ENCODE results near the gene PDZD7. TPM values are rescaled to one million over a fixed set of nuclear protein-coding genes. Genes with fewer than 3 reads are reported as not detected.

PDZD7 gene
- total and polyA plus RNA-seq, 9 of the 15 experiments (the other 6 are each of a cell fraction or from before 2014, with no cell fraction given) = 0.04 to 0.24 (median 0.08) TPM; not detected in 3

DNA sequence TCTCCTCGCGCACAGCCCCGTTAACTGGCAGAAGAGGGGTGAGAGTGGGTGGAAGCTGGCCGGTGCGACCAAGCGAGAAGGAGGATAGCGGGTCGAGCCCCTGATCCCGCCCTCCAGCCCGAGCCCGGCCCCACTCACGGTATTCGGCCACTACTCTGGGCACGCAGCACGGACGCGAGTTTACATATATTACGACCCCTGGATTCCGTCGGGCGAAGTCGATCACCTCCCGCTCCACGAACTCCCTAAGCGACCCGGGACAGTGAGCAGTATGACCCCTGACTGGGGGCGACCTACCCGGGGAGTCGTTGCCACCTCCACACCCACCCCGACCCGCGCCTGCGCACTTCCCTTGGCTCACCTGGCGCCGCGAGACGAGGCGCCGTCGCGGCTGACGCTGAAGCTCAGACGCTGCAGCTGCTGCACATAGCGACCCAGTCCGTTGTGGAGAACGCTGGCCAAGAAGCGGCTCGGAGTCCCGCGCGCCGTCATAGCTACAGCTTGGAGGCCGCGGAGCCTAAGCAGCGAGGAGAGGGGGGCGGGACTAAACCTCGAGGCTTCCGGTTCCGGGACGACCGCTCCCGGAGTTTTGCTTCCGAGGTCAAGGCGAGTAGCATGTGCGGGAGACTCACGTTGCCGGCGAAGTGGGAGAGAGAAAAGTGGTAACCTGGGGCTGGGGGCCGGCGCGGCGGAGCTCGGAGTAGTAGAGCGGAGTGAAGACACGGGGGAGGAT lies 43.8 kb downstream of the PDZD7 start, which contains the start of the genes MRPL43 and TWNK (continued):
- TF ChIP-seq, protein P1, sequence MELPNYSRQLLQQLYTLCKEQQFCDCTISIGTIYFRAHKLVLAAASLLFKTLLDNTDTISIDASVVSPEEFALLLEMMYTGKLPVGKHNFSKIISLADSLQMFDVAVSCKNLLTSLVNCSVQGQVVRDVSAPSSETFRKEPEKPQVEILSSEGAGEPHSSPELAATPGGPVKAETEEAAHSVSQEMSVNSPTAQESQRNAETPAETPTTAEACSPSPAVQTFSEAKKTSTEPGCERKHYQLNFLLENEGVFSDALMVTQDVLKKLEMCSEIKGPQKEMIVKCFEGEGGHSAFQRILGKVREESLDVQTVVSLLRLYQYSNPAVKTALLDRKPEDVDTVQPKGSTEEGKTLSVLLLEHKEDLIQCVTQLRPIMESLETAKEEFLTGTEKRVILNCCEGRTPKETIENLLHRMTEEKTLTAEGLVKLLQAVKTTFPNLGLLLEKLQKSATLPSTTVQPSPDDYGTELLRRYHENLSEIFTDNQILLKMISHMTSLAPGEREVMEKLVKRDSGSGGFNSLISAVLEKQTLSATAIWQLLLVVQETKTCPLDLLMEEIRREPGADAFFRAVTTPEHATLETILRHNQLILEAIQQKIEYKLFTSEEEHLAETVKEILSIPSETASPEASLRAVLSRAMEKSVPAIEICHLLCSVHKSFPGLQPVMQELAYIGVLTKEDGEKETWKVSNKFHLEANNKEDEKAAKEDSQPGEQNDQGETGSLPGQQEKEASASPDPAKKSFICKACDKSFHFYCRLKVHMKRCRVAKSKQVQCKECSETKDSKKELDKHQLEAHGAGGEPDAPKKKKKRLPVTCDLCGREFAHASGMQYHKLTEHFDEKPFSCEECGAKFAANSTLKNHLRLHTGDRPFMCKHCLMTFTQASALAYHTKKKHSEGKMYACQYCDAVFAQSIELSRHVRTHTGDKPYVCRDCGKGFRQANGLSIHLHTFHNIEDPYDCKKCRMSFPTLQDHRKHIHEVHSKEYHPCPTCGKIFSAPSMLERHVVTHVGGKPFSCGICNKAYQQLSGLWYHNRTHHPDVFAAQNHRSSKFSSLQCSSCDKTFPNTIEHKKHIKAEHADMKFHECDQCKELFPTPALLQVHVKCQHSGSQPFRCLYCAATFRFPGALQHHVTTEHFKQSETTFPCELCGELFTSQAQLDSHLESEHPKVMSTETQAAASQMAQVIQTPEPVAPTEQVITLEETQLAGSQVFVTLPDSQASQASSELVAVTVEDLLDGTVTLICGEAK (IDR thresholded peaks at IDR 0.05) = peak; percentile 98
- TF ChIP-seq, protein P1 (CRISPR knock-in tag; IDR thresholded peaks at IDR 0.05) = no peak
- TF ChIP-seq, protein P2, sequence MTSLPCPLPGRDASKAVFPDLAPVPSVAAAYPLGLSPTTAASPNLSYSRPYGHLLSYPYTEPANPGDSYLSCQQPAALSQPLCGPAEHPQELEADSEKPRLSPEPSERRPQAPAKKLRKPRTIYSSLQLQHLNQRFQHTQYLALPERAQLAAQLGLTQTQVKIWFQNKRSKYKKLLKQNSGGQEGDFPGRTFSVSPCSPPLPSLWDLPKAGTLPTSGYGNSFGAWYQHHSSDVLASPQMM (CRISPR knock-in tag; IDR thresholded peaks at IDR 0.05) = no peak
- peak; percentile 62 for TF ChIP-seq TBP (optimal IDR thresholded peaks at IDR 0.05; ENCODE audit: low read depth, low read length)
- peak; percentile 94 for TF ChIP-seq PHF8 (IDR thresholded peaks at IDR 0.05; ENCODE audit: borderline replicate concordance, low read length)
- TF ChIP-seq, protein P3, sequence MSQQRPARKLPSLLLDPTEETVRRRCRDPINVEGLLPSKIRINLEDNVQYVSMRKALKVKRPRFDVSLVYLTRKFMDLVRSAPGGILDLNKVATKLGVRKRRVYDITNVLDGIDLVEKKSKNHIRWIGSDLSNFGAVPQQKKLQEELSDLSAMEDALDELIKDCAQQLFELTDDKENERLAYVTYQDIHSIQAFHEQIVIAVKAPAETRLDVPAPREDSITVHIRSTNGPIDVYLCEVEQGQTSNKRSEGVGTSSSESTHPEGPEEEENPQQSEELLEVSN (IDR thresholded peaks at IDR 0.05; ENCODE audit: borderline replicate concordance in 1 of 2, extremely low read depth in 1 of 2, insufficient read depth in 1 of 2, insufficient read length in 1 of 2, low read depth in 1 of 2, low read length in 1 of 2, poor library complexity in 1 of 2, severe bottlenecking in 1 of 2) = peak; percentile 41 to 72
- 0 out of 2 replicates have a peak, but pooled peaks have one; percentile 35 for TF ChIP-seq ESRRA (IDR thresholded peaks at IDR 0.05; ENCODE audit: borderline replicate concordance, low read depth)
- TF ChIP-seq, protein P4, sequence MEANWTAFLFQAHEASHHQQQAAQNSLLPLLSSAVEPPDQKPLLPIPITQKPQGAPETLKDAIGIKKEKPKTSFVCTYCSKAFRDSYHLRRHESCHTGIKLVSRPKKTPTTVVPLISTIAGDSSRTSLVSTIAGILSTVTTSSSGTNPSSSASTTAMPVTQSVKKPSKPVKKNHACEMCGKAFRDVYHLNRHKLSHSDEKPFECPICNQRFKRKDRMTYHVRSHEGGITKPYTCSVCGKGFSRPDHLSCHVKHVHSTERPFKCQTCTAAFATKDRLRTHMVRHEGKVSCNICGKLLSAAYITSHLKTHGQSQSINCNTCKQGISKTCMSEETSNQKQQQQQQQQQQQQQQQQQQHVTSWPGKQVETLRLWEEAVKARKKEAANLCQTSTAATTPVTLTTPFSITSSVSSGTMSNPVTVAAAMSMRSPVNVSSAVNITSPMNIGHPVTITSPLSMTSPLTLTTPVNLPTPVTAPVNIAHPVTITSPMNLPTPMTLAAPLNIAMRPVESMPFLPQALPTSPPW (CRISPR knock-in tag; IDR thresholded peaks at IDR 0.05) = peak; percentile 39; the same call in 1 of the 2 replicates
- TF ChIP-seq PHF20 (IDR thresholded peaks at IDR 0.05; ENCODE audit: partially characterized antibody) = peak; percentile 91
- peak; percentile 99 for TF ChIP-seq NR2C2 (CRISPR knock-in tag; IDR thresholded peaks at IDR 0.05)
- peak; percentile 100 for TF ChIP-seq NR2C2 (tag; IDR thresholded peaks at IDR 0.05)
- no peak for TF ChIP-seq STAG1 (CRISPR knock-in tag; IDR thresholded peaks at IDR 0.05; ENCODE audit: borderline replicate concordance)
